ENCODE results near the gene HLA-DQA1.
"Not testable (repeated sequence)": the region's sequence is repeated elsewhere in the genome, so short reads cannot be mapped to it uniquely, and the experiment has no call there.

Gene HLA-DQA1

DNA sequence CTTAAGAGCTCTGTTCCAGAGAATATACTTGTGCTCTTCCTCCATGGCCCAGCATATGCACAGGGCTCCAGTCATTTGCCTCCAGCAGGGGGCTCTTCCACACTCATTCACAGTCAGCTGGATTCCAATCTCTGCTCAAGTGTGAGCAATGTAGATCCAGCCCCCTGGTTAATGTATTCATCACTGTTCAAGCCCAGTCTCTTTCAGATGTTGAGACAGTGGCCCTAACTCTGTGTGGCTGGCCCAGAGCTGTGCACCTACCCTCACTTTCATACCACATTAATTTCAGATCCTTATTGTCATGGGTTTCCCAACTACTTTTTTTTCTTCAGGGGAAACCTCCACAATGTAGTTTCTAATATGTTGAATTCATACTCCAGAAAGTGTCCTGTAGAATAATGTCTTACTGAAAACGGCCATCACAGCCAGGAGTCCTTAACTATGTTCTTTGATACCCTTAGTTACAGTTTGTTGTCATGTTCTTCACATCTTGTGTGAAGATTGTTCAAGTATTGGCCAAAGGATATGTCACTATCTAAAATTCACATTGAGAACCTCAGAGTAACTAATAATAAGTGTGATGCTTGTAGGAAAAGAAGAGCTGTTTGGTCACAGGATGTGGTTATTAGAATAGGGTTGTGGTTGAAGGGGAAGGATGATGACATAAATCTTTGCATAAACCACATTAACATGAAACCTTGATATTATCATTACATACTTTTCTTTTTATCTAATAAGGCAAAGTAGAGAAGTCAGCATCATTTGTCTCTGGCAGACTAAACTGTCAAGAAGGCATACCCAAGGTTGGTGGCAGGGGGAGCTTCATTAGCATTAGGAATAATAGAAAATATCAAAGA is 14.4 kb upstream of the HLA-DQA1 start:
- DNase-seq = no peak

- no peak for DNase-seq
Observed at GRCh38 chr6:32623693-32624092, 13.5 kb upstream of the HLA-DQA1 start.

GRCh38 chr6:32624565-32624964 is 12.6 kb upstream of the HLA-DQA1 start:
- no peak for DNase-seq

GRCh38 chr6:32625137-32625536 is 12.1 kb upstream of the HLA-DQA1 start:
- no peak for DNase-seq

- no peak for DNase-seq
Observed at GRCh38 chr6:32627249-32627648, 10.0 kb upstream of the HLA-DQA1 start.

GRCh38 chr6:32627831-32628230 is 9.4 kb upstream of the HLA-DQA1 start:
- DNase-seq = no peak

GRCh38 chr6:32629793-32630192 is 7.4 kb upstream of the HLA-DQA1 start:
- not testable (repeated sequence) for DNase-seq

- no peak for DNase-seq
Observed at GRCh38 chr6:32635526-32636123, 1.6 kb upstream of the HLA-DQA1 start.

- DNase-seq = no peak
Observed at GRCh38 chr6:32637883-32638282, 677 bp downstream of the HLA-DQA1 start.

DNA sequence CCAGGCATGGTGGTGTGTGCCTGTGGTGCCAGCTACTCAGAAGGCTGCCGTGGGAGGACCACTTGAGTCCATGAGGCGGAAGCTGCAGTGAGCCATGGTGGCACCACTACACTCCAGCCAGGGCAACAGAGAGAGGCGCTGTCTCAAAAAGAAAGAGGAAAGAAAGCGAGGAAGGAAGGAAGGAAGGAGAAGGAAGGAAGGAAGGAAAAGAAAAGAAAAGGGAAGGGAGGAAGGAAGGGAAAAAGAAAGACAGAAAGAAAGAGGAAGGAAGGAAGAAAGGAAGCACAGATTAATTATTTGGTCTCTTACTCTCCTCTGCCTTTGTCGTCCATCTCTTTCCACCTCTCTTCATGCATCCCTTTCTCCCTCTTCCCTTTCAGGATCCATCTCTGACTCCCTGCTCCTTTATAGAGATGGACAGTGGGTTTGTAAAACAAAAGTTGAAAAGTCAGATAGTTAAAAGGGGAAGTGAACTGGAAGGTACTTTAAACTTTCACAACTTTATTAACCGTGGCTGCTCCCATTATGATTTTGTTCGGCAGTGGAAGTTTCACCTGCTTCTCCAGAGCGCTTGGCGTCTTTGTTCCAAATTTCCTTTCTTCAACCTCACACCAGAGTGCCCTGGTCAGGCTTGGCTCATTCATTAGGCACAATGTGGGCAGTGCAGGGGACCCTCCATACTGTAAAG is 1.5 kb downstream of the HLA-DQA1 start:
- no peak for DNase-seq

- no peak for DNase-seq
Observed at GRCh38 chr6:32639440-32640394, 2.5 kb downstream of the HLA-DQA1 start.

DNA sequence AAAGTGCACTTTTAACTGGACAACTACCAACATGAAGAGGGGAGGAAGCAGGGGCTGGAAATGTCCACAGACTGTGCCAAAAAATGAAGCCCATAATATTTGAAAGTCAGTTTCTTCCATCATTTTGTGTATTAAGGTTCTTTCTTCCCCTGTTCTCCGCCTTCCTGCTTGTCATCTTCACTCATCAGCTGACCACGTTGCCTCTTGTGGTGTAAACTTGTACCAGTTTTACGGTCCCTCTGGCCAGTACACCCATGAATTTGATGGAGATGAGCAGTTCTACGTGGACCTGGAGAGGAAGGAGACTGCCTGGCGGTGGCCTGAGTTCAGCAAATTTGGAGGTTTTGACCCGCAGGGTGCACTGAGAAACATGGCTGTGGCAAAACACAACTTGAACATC is 3.9 kb downstream of the HLA-DQA1 start:
- DNase-seq = no peak

- DNase-seq = not testable (repeated sequence)
Observed at GRCh38 chr6:32641785-32642719, 4.8 kb downstream of the HLA-DQA1 start.

DNA sequence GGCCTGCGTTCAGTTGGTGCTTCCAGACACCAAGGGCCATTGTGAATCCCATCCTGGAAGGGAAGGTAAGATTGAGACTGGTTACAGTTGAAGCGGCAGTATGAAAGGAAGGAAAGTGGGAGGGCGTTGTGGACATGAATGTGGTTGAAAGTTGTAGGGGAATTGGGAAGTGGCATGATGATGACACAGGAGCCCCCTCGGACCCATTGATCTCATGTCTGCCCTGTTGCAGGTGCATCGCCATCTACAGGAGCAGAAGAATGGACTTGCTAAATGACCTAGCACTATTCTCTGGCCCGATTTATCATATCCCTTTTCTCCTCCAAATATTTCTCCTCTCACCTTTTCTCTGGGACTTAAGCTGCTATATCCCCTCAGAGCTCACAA is 5.5 kb downstream of the HLA-DQA1 start:
- no peak for DNase-seq

DNA sequence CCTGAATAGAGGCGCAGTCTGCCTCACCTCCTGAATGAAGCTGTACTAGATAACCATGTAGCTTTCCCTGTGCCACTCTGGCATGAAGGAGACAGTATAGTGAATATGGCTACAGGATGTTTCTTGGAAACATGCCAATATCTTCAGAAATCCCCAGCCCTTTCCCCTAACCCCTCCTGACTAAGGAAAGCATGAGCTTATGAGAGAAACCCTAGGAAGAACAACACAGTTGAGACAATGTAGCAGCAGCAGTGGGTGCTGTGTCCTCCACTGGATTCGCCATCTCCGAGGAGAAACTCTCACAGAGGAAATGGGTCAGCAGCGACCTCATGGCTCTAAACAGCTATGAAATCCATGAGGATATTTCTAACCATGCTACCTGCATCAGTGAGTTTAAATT is 6.7 kb downstream of the HLA-DQA1 start:
- DNase-seq = no peak

DNA sequence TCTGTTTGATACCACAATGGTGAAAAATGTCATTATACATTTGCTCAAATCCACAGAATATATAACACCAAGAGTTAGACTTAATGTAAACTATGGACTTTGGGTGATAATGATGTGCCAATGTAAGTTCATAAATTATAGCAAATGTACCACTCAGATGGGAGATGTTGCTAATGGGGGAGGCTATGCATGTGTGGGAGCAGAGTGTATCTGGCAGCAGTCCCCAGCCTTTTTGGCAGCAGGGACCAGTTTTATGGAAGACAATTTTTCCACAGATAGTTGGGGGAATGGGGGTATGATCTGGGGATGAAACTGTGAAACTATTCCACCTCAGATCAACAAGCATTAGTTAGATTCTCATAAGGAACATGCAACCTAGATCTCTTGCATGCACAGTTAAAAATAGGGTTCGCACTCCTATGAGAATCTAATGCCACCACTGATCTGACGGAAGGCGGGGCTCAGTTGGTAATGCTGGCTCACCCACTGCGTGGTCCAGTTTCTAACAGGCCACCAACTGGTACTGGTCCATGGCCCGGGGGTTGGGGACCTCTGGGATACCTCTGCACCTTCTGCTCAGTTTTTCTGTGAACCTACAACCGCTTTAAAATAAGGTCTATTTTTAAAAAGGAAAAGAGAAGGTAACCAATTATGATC is 8.0 kb downstream of the HLA-DQA1 start:
- no peak for DNase-seq

GRCh38 chr6:32655203-32655710 is 18.1 kb downstream of the HLA-DQA1 start:
- no peak for DNase-seq

GRCh38 chr6:32657329-32657728 is 20.1 kb downstream of the HLA-DQA1 start:
- not testable (repeated sequence) for DNase-seq

- DNase-seq = not testable (repeated sequence)
Observed at GRCh38 chr6:32657819-32658218, 20.6 kb downstream of the HLA-DQA1 start.

GRCh38 chr6:32658268-32658897 is 21.2 kb downstream of the HLA-DQA1 start:
- DNase-seq = no peak
